Measurements from ENCODE around the gene YY1AP1.
"Not testable (repeated sequence)": the region's sequence is repeated elsewhere in the genome, so short reads cannot be mapped to it uniquely, and the experiment has no call there.

DNA sequence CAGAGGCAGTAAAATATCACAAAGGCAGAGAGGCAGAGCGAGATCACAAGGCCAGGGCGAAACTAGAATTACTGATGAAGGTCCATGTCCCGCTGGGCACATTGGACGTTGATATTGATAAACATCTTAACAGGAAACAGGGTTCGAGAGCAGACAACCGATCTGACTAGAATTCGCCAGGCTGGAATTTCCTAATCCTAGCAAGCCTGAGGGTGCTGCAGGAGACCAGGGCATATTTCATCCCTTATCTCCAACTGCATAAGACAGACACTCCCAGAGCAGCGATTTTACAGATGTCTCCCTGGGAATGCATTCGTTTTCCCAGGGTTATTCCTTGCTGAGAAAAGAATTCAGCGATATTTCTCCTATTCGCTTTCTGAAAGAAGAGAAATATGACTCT, 9.0 kb upstream of the YY1AP1 start:
- TF ChIP-seq, protein P1, sequence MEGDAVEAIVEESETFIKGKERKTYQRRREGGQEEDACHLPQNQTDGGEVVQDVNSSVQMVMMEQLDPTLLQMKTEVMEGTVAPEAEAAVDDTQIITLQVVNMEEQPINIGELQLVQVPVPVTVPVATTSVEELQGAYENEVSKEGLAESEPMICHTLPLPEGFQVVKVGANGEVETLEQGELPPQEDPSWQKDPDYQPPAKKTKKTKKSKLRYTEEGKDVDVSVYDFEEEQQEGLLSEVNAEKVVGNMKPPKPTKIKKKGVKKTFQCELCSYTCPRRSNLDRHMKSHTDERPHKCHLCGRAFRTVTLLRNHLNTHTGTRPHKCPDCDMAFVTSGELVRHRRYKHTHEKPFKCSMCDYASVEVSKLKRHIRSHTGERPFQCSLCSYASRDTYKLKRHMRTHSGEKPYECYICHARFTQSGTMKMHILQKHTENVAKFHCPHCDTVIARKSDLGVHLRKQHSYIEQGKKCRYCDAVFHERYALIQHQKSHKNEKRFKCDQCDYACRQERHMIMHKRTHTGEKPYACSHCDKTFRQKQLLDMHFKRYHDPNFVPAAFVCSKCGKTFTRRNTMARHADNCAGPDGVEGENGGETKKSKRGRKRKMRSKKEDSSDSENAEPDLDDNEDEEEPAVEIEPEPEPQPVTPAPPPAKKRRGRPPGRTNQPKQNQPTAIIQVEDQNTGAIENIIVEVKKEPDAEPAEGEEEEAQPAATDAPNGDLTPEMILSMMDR (IDR thresholded peaks at IDR 0.05): not testable (repeated sequence)
- TF ChIP-seq POLR2A (IDR thresholded peaks at IDR 0.05): not testable (repeated sequence)
